Mammary epithelial cell (primary cell): ENCODE measurements around the gene DEFB125.

Experiments used
- CTCF ChIP-seq, 2 donors: IDR thresholded peaks in 1 of 2; conservative IDR thresholded peaks in 1 of 2; 2 replicates each; pipeline ENCODE4 v1.5.1; 2011 to 2012; ENCODE audit warnings: inconsistent platforms in 2 of 2, low read length in 2 of 2, mild to moderate bottlenecking in 2 of 2, control low read depth in 1 of 2, low read depth in 1 of 2; ENCODE audit not compliant: insufficient read depth in 1 of 2; ENCODE audit errors: extremely low read depth in 1 of 2
- EZH2 ChIP-seq: IDR thresholded peaks from 2 replicates; pipeline ENCODE4 v1.6.1; 2012; ENCODE audit warnings: low read length, inconsistent platforms, borderline replicate concordance

- no peak for TF ChIP-seq EZH2
- TF ChIP-seq CTCF (conservative IDR thresholded peaks at IDR 0.05 in 1 of 2, IDR thresholded peaks at IDR 0.05 in 1 of 2; ENCODE audit: extremely low read depth in 1 of 2, insufficient read depth in 1 of 2, low read depth in 1 of 2, low read length in 2 of 2), result peak; percentile 36 to 43
Measured at GRCh38 chr20:137668-138490, 50.4 kb downstream of the DEFB125 start.
